ENCODE results near the gene TMEM238. TPM values are rescaled to one million over a fixed set of nuclear protein-coding genes. Genes with fewer than 3 reads are reported as not detected.
A peak's percentile ranks its signal among the peaks of the same experiment; 100 is the strongest.

TMEM238 gene
- total and polyA plus RNA-seq, 9 of the 15 experiments (the other 6 are each of a cell fraction or from before 2014, with no cell fraction given) = 0.18 to 5.1 (median 1.3) TPM; not detected in 4

DNA sequence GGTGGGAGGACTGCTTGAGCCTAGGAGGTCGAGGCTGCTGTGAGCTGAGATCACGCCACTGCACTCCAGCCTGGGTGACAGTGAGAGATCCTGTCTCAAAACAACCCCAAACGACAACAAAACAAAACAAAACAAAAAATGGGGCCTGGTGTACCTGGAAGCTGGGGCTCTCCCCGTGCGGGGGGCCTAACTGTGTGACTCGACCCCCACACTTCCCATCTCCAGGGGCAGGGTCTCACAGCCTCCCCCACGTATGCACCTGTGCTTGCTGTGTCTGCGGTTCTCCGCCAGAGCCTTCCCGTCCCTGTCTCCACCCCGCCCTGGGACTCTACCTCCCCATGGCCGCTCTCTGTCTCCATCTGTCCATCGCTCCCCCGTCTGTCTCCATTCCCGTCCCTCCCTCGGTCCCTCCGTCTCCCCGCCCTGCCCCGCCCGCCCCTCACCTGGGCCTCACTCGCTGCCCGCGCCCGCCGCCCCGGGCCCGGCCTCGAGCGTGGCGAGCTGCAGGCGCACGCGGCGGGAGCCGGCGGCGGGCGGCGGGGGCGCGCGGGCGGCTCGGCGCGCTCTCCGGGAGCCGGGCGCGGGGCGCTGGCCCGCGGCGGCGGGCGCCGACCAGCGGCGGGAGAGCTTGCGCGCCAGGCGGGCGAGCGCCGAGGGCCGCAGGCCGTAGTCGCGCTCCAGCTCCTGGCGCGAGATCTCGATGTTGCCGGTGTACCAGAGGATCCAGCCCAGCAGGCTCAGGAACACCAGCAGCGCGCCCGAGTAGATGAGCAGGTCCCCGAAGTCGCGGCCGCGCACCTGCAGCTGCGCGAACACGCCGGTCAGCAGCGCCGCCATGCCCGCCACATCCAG, 587 bp downstream of the TMEM238 start (continued):
- TF ChIP-seq, protein P1, sequence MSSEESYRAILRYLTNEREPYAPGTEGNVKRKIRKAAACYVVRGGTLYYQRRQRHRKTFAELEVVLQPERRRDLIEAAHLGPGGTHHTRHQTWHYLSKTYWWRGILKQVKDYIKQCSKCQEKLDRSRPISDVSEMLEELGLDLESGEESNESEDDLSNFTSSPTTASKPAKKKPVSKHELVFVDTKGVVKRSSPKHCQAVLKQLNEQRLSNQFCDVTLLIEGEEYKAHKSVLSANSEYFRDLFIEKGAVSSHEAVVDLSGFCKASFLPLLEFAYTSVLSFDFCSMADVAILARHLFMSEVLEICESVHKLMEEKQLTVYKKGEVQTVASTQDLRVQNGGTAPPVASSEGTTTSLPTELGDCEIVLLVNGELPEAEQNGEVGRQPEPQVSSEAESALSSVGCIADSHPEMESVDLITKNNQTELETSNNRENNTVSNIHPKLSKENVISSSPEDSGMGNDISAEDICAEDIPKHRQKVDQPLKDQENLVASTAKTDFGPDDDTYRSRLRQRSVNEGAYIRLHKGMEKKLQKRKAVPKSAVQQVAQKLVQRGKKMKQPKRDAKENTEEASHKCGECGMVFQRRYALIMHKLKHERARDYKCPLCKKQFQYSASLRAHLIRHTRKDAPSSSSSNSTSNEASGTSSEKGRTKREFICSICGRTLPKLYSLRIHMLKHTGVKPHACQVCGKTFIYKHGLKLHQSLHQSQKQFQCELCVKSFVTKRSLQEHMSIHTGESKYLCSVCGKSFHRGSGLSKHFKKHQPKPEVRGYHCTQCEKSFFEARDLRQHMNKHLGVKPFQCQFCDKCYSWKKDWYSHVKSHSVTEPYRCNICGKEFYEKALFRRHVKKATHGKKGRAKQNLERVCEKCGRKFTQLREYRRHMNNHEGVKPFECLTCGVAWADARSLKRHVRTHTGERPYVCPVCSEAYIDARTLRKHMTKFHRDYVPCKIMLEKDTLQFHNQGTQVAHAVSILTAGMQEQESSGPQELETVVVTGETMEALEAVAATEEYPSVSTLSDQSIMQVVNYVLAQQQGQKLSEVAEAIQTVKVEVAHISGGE (CRISPR knock-in tag; IDR thresholded peaks at IDR 0.05) = peak in 1 of 3 experiments; percentile 42; a peak in 1 of 6 replicates
- TF ChIP-seq, protein P2, sequence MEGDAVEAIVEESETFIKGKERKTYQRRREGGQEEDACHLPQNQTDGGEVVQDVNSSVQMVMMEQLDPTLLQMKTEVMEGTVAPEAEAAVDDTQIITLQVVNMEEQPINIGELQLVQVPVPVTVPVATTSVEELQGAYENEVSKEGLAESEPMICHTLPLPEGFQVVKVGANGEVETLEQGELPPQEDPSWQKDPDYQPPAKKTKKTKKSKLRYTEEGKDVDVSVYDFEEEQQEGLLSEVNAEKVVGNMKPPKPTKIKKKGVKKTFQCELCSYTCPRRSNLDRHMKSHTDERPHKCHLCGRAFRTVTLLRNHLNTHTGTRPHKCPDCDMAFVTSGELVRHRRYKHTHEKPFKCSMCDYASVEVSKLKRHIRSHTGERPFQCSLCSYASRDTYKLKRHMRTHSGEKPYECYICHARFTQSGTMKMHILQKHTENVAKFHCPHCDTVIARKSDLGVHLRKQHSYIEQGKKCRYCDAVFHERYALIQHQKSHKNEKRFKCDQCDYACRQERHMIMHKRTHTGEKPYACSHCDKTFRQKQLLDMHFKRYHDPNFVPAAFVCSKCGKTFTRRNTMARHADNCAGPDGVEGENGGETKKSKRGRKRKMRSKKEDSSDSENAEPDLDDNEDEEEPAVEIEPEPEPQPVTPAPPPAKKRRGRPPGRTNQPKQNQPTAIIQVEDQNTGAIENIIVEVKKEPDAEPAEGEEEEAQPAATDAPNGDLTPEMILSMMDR (IDR thresholded peaks at IDR 0.05 in 2 of 3, conservative IDR thresholded peaks at IDR 0.05 in 1 of 3; ENCODE audit: insufficient read depth in 2 of 3, low read depth in 1 of 3, low read length in 3 of 3) = peak in 2 of 3 experiments; percentile 38 to 61; a peak in 4 of 6 replicates
- TF ChIP-seq, protein P3, sequence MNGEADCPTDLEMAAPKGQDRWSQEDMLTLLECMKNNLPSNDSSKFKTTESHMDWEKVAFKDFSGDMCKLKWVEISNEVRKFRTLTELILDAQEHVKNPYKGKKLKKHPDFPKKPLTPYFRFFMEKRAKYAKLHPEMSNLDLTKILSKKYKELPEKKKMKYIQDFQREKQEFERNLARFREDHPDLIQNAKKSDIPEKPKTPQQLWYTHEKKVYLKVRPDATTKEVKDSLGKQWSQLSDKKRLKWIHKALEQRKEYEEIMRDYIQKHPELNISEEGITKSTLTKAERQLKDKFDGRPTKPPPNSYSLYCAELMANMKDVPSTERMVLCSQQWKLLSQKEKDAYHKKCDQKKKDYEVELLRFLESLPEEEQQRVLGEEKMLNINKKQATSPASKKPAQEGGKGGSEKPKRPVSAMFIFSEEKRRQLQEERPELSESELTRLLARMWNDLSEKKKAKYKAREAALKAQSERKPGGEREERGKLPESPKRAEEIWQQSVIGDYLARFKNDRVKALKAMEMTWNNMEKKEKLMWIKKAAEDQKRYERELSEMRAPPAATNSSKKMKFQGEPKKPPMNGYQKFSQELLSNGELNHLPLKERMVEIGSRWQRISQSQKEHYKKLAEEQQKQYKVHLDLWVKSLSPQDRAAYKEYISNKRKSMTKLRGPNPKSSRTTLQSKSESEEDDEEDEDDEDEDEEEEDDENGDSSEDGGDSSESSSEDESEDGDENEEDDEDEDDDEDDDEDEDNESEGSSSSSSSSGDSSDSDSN (IDR thresholded peaks at IDR 0.05; ENCODE audit: borderline replicate concordance in 1 of 2, low read depth in 2 of 2, low read length in 2 of 2) = peak; percentile 60 to 75; a peak in 1 of 4 replicates
- 0 out of 2 replicates have a peak, but pooled peaks have one; percentile 45 for TF ChIP-seq NR2C2 (CRISPR knock-in tag; IDR thresholded peaks at IDR 0.05)
- TF ChIP-seq NR2C2 (tag; IDR thresholded peaks at IDR 0.05) = no peak
- TF ChIP-seq ZNF263 (CRISPR knock-in tag; IDR thresholded peaks at IDR 0.05; ENCODE audit: borderline replicate concordance) = peak; percentile 31; the same call in 1 of the 2 replicates
- no peak for TF ChIP-seq BHLHE40 (IDR thresholded peaks at IDR 0.05; ENCODE audit: low read length)
- TF ChIP-seq, protein P4, sequence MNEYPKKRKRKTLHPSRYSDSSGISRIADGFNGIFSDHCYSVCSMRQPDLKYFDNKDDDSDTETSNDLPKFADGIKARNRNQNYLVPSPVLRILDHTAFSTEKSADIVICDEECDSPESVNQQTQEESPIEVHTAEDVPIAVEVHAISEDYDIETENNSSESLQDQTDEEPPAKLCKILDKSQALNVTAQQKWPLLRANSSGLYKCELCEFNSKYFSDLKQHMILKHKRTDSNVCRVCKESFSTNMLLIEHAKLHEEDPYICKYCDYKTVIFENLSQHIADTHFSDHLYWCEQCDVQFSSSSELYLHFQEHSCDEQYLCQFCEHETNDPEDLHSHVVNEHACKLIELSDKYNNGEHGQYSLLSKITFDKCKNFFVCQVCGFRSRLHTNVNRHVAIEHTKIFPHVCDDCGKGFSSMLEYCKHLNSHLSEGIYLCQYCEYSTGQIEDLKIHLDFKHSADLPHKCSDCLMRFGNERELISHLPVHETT (CRISPR knock-in tag; conservative IDR thresholded peaks at IDR 0.05 in 1 of 2, IDR thresholded peaks at IDR 0.05 in 1 of 2) = peak in 1 of 2 experiments; percentile 53; a peak in 1 of 4 replicates
- 0 out of 2 replicates have a peak, but pooled peaks have one; percentile 15 for TF ChIP-seq ZBTB7A (IDR thresholded peaks at IDR 0.05; ENCODE audit: borderline replicate concordance, control insufficient read depth, low read depth, low read length)
- TF ChIP-seq, protein P5, sequence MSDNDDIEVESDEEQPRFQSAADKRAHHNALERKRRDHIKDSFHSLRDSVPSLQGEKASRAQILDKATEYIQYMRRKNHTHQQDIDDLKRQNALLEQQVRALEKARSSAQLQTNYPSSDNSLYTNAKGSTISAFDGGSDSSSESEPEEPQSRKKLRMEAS (CRISPR knock-in tag; IDR thresholded peaks at IDR 0.05) = peak; percentile 9; the same call in 1 of the 2 replicates
- TF ChIP-seq EGR1 (conservative IDR thresholded peaks at IDR 0.05) = no peak
- TF ChIP-seq COPS2 (conservative IDR thresholded peaks at IDR 0.05) = no peak

All from K562 (cell line).